ENCODE data around the gene OTOR.

The OTOR gene

GRCh38 chr20:16752082-16752481 is 3.9 kb downstream of the OTOR start:
- DNase-seq, result no peak

DNA sequence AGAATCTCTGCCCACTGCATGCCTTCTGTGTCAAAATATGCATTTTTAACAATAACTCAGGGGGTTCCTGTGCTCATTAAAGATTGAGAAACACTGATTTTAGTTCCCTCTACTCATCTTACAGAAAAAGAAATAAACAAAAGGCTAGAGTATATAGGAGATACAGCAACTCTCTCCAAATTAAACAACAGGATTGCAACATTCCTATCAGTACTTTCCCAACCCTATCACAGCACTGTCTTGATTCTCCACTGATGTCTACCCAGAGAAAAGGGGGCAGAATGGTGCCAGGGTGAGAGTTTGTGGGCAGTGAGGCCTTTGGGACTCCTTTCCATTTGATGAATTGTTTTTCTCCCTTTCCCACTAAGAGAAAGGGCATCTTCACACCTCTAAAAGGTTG is 4.7 kb downstream of the OTOR start:
- DNase-seq, result no peak

DNA sequence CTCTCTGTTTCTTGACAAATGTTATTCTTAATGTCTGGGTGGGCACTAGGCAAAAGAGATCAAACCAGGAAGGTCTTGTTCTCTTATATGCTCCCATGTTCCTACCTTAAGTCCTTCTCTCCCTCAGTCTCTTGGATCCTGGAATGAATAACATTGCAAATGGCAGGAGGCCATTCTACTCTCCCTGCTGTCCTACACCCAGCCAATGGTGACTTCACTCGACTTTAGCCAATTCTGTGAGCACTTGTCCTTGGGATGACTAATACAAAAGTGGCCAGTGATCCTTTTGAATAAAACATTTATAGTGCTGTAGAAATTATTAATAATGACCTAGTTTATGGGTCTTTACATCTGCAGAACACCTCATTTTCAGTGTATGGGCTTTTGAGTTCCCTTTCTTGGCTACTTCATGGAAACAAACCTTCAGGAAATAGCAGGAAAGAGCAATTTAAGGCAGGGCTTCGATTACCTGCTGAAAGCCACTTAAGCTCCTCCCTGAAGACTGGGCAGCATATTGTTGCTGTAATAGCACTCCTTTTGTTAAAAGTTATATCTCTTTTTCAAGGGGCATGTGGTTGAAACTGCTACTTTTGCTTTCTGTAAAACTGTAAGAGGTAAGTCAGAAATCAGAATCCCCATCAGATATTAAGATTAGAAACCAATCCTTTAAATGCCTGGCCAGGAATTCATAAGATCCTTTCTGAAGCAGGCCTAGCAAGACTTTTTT is 10.5 kb downstream of the OTOR start:
- no peak for DNase-seq

GRCh38 chr20:16759181-16759563 is 11.0 kb downstream of the OTOR start:
- DNase-seq, result no peak

DNA sequence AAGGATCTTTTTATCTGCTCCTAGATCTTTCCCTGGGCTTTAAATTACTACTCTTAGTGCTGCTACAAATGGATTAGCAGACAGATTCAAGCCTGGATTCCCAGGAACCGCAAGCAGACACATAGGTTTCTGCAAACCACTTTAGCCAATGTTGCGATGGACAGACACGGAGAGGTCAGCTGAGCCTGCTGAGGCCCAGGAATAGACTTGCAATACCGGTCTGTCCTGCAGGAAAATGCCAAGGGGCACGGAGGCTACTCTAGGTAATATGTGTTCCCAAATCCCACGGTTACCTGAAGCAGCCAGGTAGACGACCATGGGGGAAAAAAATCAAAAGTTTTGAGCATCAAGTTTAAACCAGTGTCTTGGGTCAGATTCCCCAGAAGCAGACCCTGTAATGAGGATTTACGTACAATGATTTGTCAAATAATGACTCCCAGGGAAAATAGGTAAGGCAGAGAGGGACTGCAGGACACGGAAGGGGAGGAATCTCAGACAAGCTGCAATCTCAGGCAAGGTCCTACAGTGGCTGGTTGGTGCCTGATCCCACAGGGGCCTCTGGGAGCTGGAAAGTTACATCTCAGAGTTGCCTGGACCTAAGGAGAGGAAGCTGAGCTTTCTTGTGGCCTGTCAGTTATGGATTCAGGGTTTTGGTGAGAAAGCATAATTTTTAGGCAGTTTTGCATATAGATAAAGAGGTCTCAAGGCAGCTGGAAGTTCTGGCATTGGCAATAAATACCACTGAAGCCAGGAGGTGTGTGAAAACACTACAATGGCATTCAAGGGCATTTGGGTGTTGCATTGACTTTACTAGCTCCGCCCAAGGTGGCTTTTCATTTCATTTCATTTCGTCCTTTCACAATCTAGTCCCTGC is 12.5 kb downstream of the OTOR start:
- no peak for DNase-seq

DNA sequence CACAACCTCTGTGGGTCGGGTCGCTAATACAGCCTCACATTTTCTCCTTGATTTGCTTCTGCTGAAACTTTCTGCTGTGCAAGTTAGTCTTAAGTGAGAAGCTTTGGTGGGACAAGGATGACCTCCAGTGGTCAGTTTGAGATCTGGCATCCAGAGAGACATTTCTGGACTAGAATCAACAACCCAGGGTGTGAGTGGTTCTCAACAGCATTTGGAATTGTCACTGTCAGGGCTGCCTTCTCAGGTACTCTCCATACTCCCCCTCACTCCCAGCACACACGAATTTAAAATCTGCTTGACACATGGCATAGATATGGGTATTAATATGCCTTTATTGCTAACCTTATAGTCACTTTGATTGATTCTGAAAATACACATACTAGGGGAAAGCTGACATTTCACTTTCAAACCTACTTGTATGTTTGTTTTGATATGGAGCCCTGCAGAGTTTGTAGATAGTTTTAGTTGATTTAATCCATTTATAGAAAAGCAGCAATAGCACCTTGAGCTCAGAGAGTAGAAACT is 13.2 kb downstream of the OTOR start:
- DNase-seq, result peak; percentile 41 to 80

- DNase-seq, result no peak
These were observed 16.4 kb downstream of the OTOR start for GRCh38 chr20:16764560-16764959.

DNA sequence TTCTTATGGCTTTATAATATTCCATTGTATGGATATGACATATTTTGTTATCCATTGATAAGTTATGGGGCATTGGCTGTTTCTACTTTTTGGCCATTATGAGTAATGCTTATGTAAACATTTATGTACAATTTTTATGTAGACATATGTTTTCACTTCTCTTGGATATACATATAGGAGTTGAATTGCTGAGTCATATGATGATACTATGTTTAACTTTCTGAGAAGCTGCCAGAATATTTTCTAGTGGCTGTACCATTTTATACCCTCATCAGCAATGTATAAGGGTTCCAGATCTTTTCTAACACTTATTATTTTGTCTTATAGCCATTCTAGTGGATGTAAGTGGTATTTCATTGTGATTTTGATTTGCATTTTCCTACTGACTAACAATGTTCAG is 23.1 kb downstream of the OTOR start:
- no peak for DNase-seq

DNA sequence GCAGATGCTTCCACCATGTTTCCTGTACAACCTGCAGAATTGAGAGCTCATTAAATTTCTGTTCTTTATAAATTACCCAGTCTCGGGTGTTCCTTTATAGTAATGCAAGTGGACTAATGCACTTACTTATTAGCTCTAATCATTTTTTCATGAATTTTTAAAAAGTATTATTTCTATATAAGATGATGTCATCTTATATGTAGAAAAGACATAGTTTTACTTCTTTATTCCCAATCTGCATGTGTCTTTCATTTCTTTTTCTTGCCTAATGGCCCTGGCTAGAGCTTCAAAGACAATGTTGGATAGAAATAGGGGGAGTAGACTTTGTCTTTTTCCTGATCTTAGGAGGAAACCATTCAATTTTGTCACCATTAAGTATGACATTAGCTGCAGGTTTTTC is 27.8 kb downstream of the OTOR start:
- DNase-seq, result no peak

GRCh38 chr20:16777126-16777525 is 29.0 kb downstream of the OTOR start:
- DNase-seq, result no peak

GRCh38 chr20:16778159-16778558 is 30.0 kb downstream of the OTOR start:
- DNase-seq, result no peak

- no peak for DNase-seq
These were observed 33.3 kb downstream of the OTOR start for GRCh38 chr20:16781496-16781895.

DNA sequence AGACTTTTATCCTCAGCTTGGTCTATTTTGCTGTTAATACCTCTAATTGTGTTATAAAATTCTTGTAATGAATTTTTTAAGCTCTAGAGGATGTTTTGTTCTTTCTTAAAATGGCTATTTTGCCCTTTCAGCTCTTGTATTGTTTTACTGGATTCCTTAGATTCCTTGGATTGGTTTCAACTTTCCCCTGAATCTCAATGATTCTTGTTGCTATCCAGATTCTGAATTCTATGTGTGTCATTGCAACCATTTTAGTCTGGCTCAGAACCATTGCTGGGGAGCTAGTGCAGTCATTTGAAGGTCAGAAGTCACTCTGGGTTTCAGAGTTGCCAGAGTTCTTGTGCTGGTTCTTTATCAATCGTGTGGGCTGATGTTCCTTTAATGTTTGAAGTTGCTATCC is 37.1 kb downstream of the OTOR start:
- DNase-seq, result no peak

All from NCI-H526 (cell line).